ENCODE measurements around the gene CES3.

GRCh38 chr16:66960270-66960669 is 796 bp upstream of the CES3 start:
- no peak for TF ChIP-seq CEBPB (tag; IDR thresholded peaks at IDR 0.05)
- no peak for TF ChIP-seq STAT5B (CRISPR knock-in tag; IDR thresholded peaks at IDR 0.05)
- TF ChIP-seq POLR3A (IDR thresholded peaks at IDR 0.05; ENCODE audit: borderline replicate concordance, extremely low read depth, insufficient read depth, insufficient read length): no peak
- no peak for TF ChIP-seq CTCF (IDR thresholded peaks at IDR 0.05 in 2 of 3, conservative IDR thresholded peaks at IDR 0.05 in 1 of 3; ENCODE audit: insufficient read depth in 2 of 3, low read depth in 1 of 3, low read length in 3 of 3)
- no peak for TF ChIP-seq GABPA (tag; conservative IDR thresholded peaks at IDR 0.05; ENCODE audit: low read depth)
- no peak for TF ChIP-seq PCBP2 (IDR thresholded peaks at IDR 0.05; ENCODE audit: low read depth, low read length, poor library complexity, severe bottlenecking)
- no peak for TF ChIP-seq ZZZ3 (IDR thresholded peaks at IDR 0.05)
- no peak for TF ChIP-seq RAD21 (CRISPR knock-in tag; conservative IDR thresholded peaks at IDR 0.05 in 1 of 2, IDR thresholded peaks at IDR 0.05 in 1 of 2)
- no peak for TF ChIP-seq USF1 (CRISPR knock-in tag; IDR thresholded peaks at IDR 0.05)
- TF ChIP-seq ZBTB34 (CRISPR knock-in tag; IDR thresholded peaks at IDR 0.05): no peak
- TF ChIP-seq FOXA1 (IDR thresholded peaks at IDR 0.05; ENCODE audit: borderline replicate concordance): no peak

Measured in K562 (cell line).